Choroid plexus epithelial cell (primary cell): Measurements from ENCODE around the gene TYK2.
A peak's percentile ranks its signal among the peaks of the same experiment; 100 is the strongest.
"Not testable (repeated sequence)": the region's sequence is repeated elsewhere in the genome, so short reads cannot be mapped to it uniquely, and the experiment has no call there.

Source experiments
- DNase-seq: peaks from one replicate; pipeline ENCODE4 v3.0.0-alpha.2; 2010; ENCODE audit warnings: low read depth
- H3K4me3 ChIP-seq: 2 replicates; pipeline ENCODE4 v1.5.1; 2011; ENCODE audit warnings: low read depth, mild to moderate bottlenecking, control low read depth, low read length, moderate library complexity
- TF ChIP-seq, protein P1 (sequence below): conservative IDR thresholded peaks from 2 replicates; pipeline ENCODE4 v1.5.1; 2011; ENCODE audit warnings: low read depth, mild to moderate bottlenecking, control low read depth, inconsistent platforms, low read length, moderate library complexity

TYK2 gene

DNA sequence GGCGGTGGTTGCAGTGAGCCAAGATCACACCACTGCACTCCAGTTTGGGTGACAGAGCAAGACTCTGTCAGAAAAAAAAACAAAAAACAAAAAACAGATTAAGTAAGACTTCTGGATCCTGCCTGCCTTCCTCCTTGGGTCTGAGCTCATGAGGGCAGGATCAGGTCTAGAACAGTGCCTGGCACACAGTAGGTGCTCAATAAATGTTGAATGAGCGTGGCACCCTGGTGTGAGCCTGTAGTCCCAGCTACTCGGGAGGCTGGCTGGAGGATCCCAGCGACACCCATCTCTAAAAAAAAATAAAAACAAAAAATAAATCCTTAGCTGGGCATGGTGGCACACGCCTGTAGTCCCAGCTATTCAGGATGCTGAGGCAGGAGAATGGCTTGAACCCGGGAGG lies 25.8 kb upstream of the TYK2 start:
- TF ChIP-seq, protein P1, sequence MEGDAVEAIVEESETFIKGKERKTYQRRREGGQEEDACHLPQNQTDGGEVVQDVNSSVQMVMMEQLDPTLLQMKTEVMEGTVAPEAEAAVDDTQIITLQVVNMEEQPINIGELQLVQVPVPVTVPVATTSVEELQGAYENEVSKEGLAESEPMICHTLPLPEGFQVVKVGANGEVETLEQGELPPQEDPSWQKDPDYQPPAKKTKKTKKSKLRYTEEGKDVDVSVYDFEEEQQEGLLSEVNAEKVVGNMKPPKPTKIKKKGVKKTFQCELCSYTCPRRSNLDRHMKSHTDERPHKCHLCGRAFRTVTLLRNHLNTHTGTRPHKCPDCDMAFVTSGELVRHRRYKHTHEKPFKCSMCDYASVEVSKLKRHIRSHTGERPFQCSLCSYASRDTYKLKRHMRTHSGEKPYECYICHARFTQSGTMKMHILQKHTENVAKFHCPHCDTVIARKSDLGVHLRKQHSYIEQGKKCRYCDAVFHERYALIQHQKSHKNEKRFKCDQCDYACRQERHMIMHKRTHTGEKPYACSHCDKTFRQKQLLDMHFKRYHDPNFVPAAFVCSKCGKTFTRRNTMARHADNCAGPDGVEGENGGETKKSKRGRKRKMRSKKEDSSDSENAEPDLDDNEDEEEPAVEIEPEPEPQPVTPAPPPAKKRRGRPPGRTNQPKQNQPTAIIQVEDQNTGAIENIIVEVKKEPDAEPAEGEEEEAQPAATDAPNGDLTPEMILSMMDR = no peak
- no peak for DNase-seq
- no peak overlapping the region for H3K4me3 ChIP-seq

- H3K4me3 ChIP-seq = peak overlapping the region; percentile 98
- peak; percentile 38 for DNase-seq
- TF ChIP-seq, protein P1 = no peak
Observed at GRCh38 chr19:10404888-10405820, 24.8 kb upstream of the TYK2 start.

- H3K4me3 ChIP-seq = peak within 1 kb of the TSS; percentile 98
- DNase-seq = peak; percentile 98
- TF ChIP-seq, protein P1 = no peak
Observed at GRCh38 chr19:10403137-10404021, 23.0 kb upstream of the TYK2 start, which contains the start of gene CDC37. Gene CDC37 (minus strand): TSS chr19:10403542. CDS start chr19:10403479, 63 bp downstream.

DNA sequence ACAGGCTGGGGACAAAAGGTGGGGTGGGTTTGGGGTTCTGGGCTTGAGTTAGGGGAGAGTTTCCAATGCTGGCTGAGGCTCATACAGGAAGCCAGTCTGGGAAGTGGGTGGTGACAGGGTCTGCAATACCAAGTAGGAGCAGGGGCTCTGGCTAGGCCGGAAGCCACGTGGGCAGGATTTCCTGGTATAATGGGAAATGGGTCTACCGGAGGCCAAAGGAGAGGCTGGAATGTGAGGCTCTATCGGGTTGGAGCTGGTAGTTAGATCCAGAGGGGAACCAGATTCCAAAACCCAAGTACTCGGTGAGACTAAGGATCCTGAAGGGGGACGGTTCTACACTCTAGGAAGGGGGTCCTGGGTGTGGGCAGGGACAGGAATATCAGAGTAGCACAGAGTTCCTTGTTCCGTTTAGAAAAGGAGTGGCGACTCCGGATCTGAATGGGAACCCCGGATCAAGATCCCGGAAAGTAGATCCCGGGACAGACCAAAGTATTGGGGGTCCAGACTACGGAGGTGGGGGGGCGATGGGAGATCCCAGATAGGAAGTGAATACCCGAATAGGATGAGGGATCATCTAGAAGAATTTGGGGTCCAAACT lies 22.2 kb upstream of the TYK2 start:
- peak; percentile 35 for DNase-seq
- peak overlapping the region; percentile 98 for H3K4me3 ChIP-seq
- TF ChIP-seq, protein P1 = no peak

- no peak for DNase-seq
- H3K4me3 ChIP-seq = no peak overlapping the region
- TF ChIP-seq, protein P1 = no peak
Observed at GRCh38 chr19:10399878-10400277, 19.5 kb upstream of the TYK2 start.

GRCh38 chr19:10399340-10399739 lies 19.0 kb upstream of the TYK2 start:
- not testable (repeated sequence) for H3K4me3 ChIP-seq, DNase-seq

- DNase-seq = no peak
- no peak overlapping the region for H3K4me3 ChIP-seq
Observed at GRCh38 chr19:10398819-10399218, 18.4 kb upstream of the TYK2 start.

More at GRCh38 chr19:10398819-10399218, 18.4 kb upstream of the TYK2 start:
- TF ChIP-seq, protein P1 = no peak
